NCI-H345 (cell line): ENCODE data around the gene VSIG10.
"Not testable (repeated sequence)": the region's sequence is repeated elsewhere in the genome, so short reads cannot be mapped to it uniquely, and the experiment has no call there.

Experiments
- DNase-seq: peaks from one replicate; lab custom pipeline; 2025; lab: John Stamatoyannopoulos, UW

VSIG10 gene

GRCh38 chr12:118107011-118107410, 3.2 kb upstream of the VSIG10 start:
- no peak for DNase-seq

- peak; percentile 59 for DNase-seq
Observed at GRCh38 chr12:118103201-118103600, 610 bp downstream of the VSIG10 start.

- DNase-seq, result no peak
Observed at GRCh38 chr12:118102609-118103008, 1.2 kb downstream of the VSIG10 start.

GRCh38 chr12:118102070-118102469, 1.7 kb downstream of the VSIG10 start:
- no peak for DNase-seq

GRCh38 chr12:118101051-118101450, 2.8 kb downstream of the VSIG10 start:
- DNase-seq, result no peak

GRCh38 chr12:118098911-118099671, 4.7 kb downstream of the VSIG10 start:
- DNase-seq, result peak; percentile 76

GRCh38 chr12:118098401-118098800, 5.4 kb downstream of the VSIG10 start:
- DNase-seq, result peak; percentile 2

- no peak for DNase-seq
Observed at GRCh38 chr12:118094039-118094438, 9.8 kb downstream of the VSIG10 start.

- no peak for DNase-seq
Observed at GRCh38 chr12:118089782-118090181, 14.0 kb downstream of the VSIG10 start.

- no peak for DNase-seq
Observed at GRCh38 chr12:118082161-118082560, 21.6 kb downstream of the VSIG10 start.

GRCh38 chr12:118081521-118081920, 22.3 kb downstream of the VSIG10 start:
- DNase-seq, result not testable (repeated sequence)

GRCh38 chr12:118073768-118074167, 30.0 kb downstream of the VSIG10 start:
- no peak for DNase-seq

- DNase-seq, result no peak
Observed at GRCh38 chr12:118070650-118071049, 33.2 kb downstream of the VSIG10 start.

GRCh38 chr12:118068445-118068844, 35.4 kb downstream of the VSIG10 start:
- no peak for DNase-seq

- DNase-seq, result no peak
Observed at GRCh38 chr12:118065380-118065779, 38.4 kb downstream of the VSIG10 start.

GRCh38 chr12:118064608-118065007, 39.2 kb downstream of the VSIG10 start:
- no peak for DNase-seq

- no peak for DNase-seq
Observed at GRCh38 chr12:118063576-118064391, 40.0 kb downstream of the VSIG10 start.

GRCh38 chr12:118061873-118062843, 41.7 kb downstream of the VSIG10 start:
- DNase-seq, result no peak

GRCh38 chr12:118061011-118061872, 42.6 kb downstream of the VSIG10 start, which contains the start of gene WSB2:
Gene WSB2, minus strand, starts transcription at chr12:118061179. Its CDS starts 131 bp downstream, at chr12:118061048.
- peak; percentile 61 for DNase-seq

- DNase-seq, result peak; percentile 30
Observed at GRCh38 chr12:118060301-118061010, 43.4 kb downstream of the VSIG10 start.
